Bronchial epithelial cell (primary cell): ENCODE measurements around the gene WFDC12. TPM values are rescaled to one million over a fixed set of nuclear protein-coding genes. Genes with fewer than 3 reads are reported as not detected.

ENCODE experiments used
- DNase-seq: peaks from one replicate; pipeline ENCODE4 v3.0.0-alpha.2; 2010; ENCODE audit warnings: low read depth
- FAIRE-seq: peaks from 2 replicates; lab custom pipeline; 2011; peaks lifted over from hg19 to GRCh38; lab: Jason Lieb, UNC
- H3K27me3 ChIP-seq: 2 replicates; pipeline ENCODE4 v1.5.1; 2011; ENCODE audit warnings: low read length; ENCODE audit not compliant: control insufficient read depth, insufficient read depth
- H3K36me3 ChIP-seq: 2 replicates; pipeline ENCODE4 v1.5.1; 2011; ENCODE audit warnings: low read length; ENCODE audit not compliant: control insufficient read depth, insufficient read depth
- H3K4me3 ChIP-seq: 2 replicates; pipeline ENCODE4 v1.5.1; 2011; ENCODE audit warnings: mild to moderate bottlenecking, low read depth, low read length, control low read depth
- CTCF ChIP-seq: IDR thresholded peaks from 2 replicates; pipeline ENCODE4 v1.5.1; 2011; ENCODE audit warnings: mild to moderate bottlenecking, moderate library complexity, low read length, control low read depth, inconsistent platforms; ENCODE audit not compliant: insufficient read depth, severe bottlenecking
- total RNA-seq: library from RNA; depleted of rRNA; stranded (reverse); fragments of >200 nt; gene quantifications from 2 replicates; pipeline ENCODE4 v1.2.1, GENCODE V29; 2014

Gene WFDC12
- total RNA-seq, 1 donor from 2014 or later: not detected

- TF ChIP-seq CTCF: no peak
- Histone ChIP-seq H3K4me3 (peak within 1 kb of the TSS; percentile 5), H3K27me3 (peaks cover 2% of the 10 kb centered on the region), H3K36me3 (no peaks in the 10 kb centered on the region)
- FAIRE-seq (no peak), DNase-seq (peak; percentile 95)
Measured at GRCh38 chr20:45114465-45115385, 9.5 kb downstream of the WFDC12 start, which contains the start of gene WFDC5. TSS of gene WFDC5 (minus strand) at chr20:45115174. CDS start at chr20:45115083, 91 bp downstream.

- no peaks in the 10 kb centered on the region for H3K36me3 ChIP-seq
- no peak for TF ChIP-seq CTCF
- peaks cover 3% of the 10 kb centered on the region for H3K27me3 ChIP-seq
- FAIRE-seq: no peak
- H3K4me3 ChIP-seq: no peak overlapping the region
- no peak for DNase-seq
Measured at GRCh38 chr20:45113865-45114264, 10.4 kb downstream of the WFDC12 start.

- H3K36me3 ChIP-seq: no peaks in the 10 kb centered on the region
- FAIRE-seq (no peak), DNase-seq (no peak)
- H3K4me3 ChIP-seq: no peak overlapping the region
- no peak for TF ChIP-seq CTCF
- H3K27me3 ChIP-seq: peaks cover 3% of the 10 kb centered on the region
Measured at GRCh38 chr20:45112754-45113153, 11.5 kb downstream of the WFDC12 start.

- no peak overlapping the region for H3K4me3 ChIP-seq
- peak; percentile 46 for TF ChIP-seq CTCF
- DNase-seq: no peak
- peaks cover 3% of the 10 kb centered on the region for H3K27me3 ChIP-seq
- FAIRE-seq: no peak
- H3K36me3 ChIP-seq: no peaks in the 10 kb centered on the region
Measured at GRCh38 chr20:45111799-45112471, 12.3 kb downstream of the WFDC12 start.

- Histone ChIP-seq H3K36me3 (no peaks in the 10 kb centered on the region), H3K4me3 (no peak overlapping the region), H3K27me3 (peaks cover 3% of the 10 kb centered on the region)
- DNase-seq (no peak), FAIRE-seq (no peak)
- no peak for TF ChIP-seq CTCF
Measured at GRCh38 chr20:45111285-45111684, 13.0 kb downstream of the WFDC12 start.
